Measurements from ENCODE around the gene PPP6R3. TPM values are rescaled to one million over a fixed set of nuclear protein-coding genes. Genes with fewer than 3 reads are reported as not detected.
A peak's percentile ranks its signal among the peaks of the same experiment; 100 is the strongest.

Gene PPP6R3
- total RNA-seq, 4 donors from 2014 or later, result 238 to 334 (median 268) TPM

- Histone ChIP-seq H3K4me1 (peaks cover 86 to 94% of the 10 kb centered on the region in 2 donors), H3K4me3 (replicated peaks in 1 of 3) (no peak overlapping the region), H3K9me3 (no peaks in the 10 kb centered on the region), H3K36me3 (no peaks in the 10 kb centered on the region), H3K27me3 (no peaks in the 10 kb centered on the region), H3K27ac (peak overlapping the region; percentile 6 to 41 (median 37))
- intact Hi-C loops (cut with DNase I), result no loop called here
- 32 to 38% methylated on average over 2 of the region's 2 CpGs for WGBS, 2 donors
- TF ChIP-seq POLR2A (IDR thresholded peaks at IDR 0.05) (no peak), CTCF (IDR thresholded peaks at IDR 0.05) (no peak)
- peak; percentile 32 to 48 for DNase-seq
Measured at GRCh38 chr11:68500206-68500605, 39.7 kb downstream of the PPP6R3 start.

- no peak for DNase-seq
- Histone ChIP-seq H3K9me3 (no peaks in the 10 kb centered on the region), H3K27me3 (no peaks in the 10 kb centered on the region), H3K27ac (peak overlapping the region in 1 of 3 donors; percentile 41), H3K4me3 (replicated peaks in 1 of 3) (no peak overlapping the region), H3K4me1 (peaks cover 89 to 90% of the 10 kb centered on the region in 2 donors), H3K36me3 (no peaks in the 10 kb centered on the region)
- TF ChIP-seq POLR2A (IDR thresholded peaks at IDR 0.05) (no peak), CTCF (IDR thresholded peaks at IDR 0.05) (no peak)
- intact Hi-C loops (cut with DNase I), result no loop called here
- 90 to 91% methylated on average over 6 of the region's 6 CpGs for WGBS, 2 donors
Measured at GRCh38 chr11:68501813-68502212, 41.3 kb downstream of the PPP6R3 start.

GRCh38 chr11:68503251-68503687 lies 42.7 kb downstream of the PPP6R3 start:
- TF ChIP-seq CTCF (IDR thresholded peaks at IDR 0.05), result no peak
- TF ChIP-seq POLR2A (IDR thresholded peaks at IDR 0.05), result no peak
- intact Hi-C loops (cut with DNase I), result no loop called here
- no peaks in the 10 kb centered on the region for H3K36me3 ChIP-seq
- H3K4me3 ChIP-seq (replicated peaks in 1 of 3), result no peak overlapping the region
- 13 to 20% methylated on average over 9 of the region's 9 CpGs for whole genome bisulfite sequencing, 2 donors
- no peaks in the 10 kb centered on the region for H3K9me3 ChIP-seq
- peak overlapping the region; percentile 46 to 77 (median 62) for H3K27ac ChIP-seq
- no peaks in the 10 kb centered on the region for H3K27me3 ChIP-seq
- peak in 1 of 2 donors; percentile 41 for DNase-seq
- H3K4me1 ChIP-seq, result peaks cover 80 to 88% of the 10 kb centered on the region in 2 donors

DNA sequence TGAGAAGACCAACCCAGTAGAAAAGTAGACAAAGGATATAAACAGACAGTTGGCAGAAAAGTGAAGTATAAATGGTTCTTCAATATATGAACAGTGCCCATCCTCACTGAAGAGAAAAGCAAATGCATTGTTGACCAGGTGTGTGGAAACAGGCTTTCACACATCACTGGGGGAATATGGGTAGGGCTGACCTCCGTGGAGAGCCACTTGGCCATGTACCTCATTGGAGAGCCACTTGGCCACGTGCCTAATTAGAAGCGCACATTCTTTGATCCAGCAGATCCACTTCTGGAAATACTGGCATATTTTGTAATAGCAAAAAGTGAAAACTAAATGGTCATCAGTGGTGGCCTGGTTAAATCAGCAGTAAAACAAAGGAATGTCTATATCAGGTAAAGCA lies 43.2 kb downstream of the PPP6R3 start:
- Histone ChIP-seq H3K36me3 (no peaks in the 10 kb centered on the region), H3K27me3 (no peaks in the 10 kb centered on the region), H3K4me3 (replicated peaks in 1 of 3) (no peak overlapping the region), H3K4me1 (peaks cover 80 to 85% of the 10 kb centered on the region in 2 donors), H3K9me3 (no peaks in the 10 kb centered on the region), H3K27ac (peak overlapping the region; percentile 46 to 77 (median 62))
- TF ChIP-seq CTCF (IDR thresholded peaks at IDR 0.05) (no peak), POLR2A (IDR thresholded peaks at IDR 0.05) (no peak)
- DNase-seq, result peak; percentile 76 to 87
- WGBS, 2 donors, result 10 to 21% methylated on average over 3 of the region's 3 CpGs
- intact Hi-C loops (cut with DNase I), result no loop called here

DNA sequence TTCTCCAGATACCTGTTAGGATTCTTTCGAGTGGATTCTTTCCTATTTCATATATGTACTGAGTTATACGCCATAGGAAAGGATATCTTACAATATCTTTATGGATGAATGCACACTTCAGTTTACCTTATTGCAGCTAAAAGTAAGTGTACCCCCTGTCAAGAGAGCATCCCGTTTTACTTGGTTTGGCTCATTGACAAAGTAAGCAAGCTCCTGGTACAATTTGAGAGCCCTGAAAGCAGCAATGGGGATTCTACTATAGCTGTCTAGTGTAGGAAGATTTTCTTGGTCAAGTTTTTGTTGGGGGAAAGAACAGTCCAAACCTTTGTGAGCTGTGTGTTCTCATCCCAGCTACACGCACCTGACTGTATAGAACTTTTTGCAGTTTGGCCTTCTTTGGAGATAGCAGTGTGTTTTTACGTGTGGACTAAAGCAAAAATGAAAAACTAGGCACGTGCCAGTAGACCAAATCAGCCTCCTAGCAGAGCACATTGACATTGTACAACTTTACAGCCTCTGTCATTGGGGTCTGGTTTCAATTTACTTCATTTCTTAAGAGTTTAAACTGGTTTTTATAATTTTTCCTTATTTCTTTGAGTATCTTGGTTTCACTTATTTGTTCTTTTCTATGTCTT lies 44.0 kb downstream of the PPP6R3 start:
- Histone ChIP-seq H3K27ac (peak overlapping the region; percentile 10 to 77 (median 46)), H3K27me3 (no peaks in the 10 kb centered on the region), H3K4me3 (replicated peaks in 1 of 3) (no peak overlapping the region), H3K36me3 (no peaks in the 10 kb centered on the region), H3K9me3 (no peaks in the 10 kb centered on the region), H3K4me1 (peaks cover 77 to 78% of the 10 kb centered on the region in 2 donors)
- no peak for TF ChIP-seq POLR2A (IDR thresholded peaks at IDR 0.05)
- TF ChIP-seq CTCF (IDR thresholded peaks at IDR 0.05), result no peak
- DNase-seq, result no peak
- intact Hi-C loops (cut with DNase I), result no loop called here
- 46 to 47% methylated on average over 6 of the region's 6 CpGs for WGBS, 2 donors

All from thyroid gland (tissue), 4 donors.